Cardiac septum (tissue), 1 donor: Measurements from ENCODE around the gene PDIA3. TPM values are rescaled to one million over a fixed set of nuclear protein-coding genes. Genes with fewer than 3 reads are reported as not detected.
"Not testable (repeated sequence)": the region's sequence is repeated elsewhere in the genome, so short reads cannot be mapped to it uniquely, and the experiment has no call there.

Experiments
- DNase-seq: peaks from one replicate; pipeline ENCODE4 v3.0.0-alpha.2; 2020; ENCODE audit warnings: low spot score
- intact Hi-C: fragments of 100-400 bp; cut with DNase I; formaldehyde crosslinking; loops from one replicate; pipeline ENCODE4 v1.14.0; 2022
- total RNA-seq: library from RNA; stranded (reverse); fragmentation: NEBNext Ultra II Directional; extraction: Animal tissue kit (Norgen Biotek cat#: 25700); gene quantifications from one replicate; pipeline ENCODE4 v1.2.1, GENCODE V29; 2021
- donor health status: DM: no; HTN: no; CAD: no.

Gene PDIA3
- total RNA-seq, 1 donor from 2014 or later: 176 TPM

DNA sequence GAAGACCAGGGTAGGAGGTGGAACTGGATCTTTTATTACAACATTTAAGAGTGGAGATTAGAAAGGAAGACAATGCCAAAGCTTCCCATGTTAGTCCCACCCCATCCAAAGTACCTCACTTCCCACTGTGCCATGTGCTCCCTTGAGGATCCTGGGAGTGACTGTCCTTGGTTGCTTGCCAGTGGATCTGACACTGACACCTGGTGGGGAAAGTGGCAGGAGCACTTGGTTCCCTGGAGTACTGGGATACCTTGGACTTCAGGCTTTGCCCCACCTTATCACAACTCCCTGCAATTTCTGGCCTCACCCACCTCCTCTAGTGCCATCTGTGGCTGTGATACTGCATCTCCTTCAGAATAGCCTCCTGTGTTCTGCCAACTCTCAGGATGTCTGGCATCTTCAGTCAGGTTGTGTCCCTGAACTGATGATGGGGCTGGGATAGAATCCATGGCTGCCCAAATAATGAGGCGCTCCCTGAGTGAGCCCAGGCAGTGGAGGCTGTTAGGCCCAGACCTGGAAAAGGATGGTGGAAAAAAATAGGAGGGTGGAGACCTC lies 29.2 kb downstream of the PDIA3 start:
- DNase-seq: no peak
- intact Hi-C loops: no loop called here

DNA sequence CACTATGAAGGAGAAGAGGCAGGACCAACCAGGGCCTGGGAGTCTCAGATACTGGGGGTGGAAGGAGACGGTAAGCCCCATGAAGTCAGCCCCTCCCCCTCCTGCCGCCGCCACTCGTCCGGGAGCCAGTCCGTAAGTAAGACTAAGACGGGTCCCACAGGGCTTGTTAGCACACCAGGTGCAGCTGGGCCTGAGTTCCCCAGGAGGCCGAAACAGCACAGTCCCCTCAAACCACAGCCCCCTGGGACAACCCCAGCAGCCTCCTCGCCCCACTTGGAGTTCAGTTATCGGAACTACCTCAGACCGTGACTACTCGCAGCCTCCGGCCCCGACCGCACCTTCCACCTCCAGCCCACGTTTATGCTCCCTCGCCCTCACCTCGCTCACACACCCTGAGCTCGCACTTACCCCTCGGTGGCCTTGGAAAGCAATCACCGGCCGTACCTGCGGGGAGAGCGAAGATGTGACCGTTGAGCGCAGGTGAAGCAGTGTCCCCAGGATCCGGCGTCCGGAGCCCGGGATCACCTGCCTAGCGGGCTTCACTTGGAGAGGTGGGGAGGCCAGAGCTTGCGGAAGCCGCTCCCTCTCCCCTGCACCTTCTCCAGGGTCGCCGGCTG lies 30.0 kb downstream of the PDIA3 start:
- DNase-seq: no peak
- intact Hi-C loops: no loop called here

DNA sequence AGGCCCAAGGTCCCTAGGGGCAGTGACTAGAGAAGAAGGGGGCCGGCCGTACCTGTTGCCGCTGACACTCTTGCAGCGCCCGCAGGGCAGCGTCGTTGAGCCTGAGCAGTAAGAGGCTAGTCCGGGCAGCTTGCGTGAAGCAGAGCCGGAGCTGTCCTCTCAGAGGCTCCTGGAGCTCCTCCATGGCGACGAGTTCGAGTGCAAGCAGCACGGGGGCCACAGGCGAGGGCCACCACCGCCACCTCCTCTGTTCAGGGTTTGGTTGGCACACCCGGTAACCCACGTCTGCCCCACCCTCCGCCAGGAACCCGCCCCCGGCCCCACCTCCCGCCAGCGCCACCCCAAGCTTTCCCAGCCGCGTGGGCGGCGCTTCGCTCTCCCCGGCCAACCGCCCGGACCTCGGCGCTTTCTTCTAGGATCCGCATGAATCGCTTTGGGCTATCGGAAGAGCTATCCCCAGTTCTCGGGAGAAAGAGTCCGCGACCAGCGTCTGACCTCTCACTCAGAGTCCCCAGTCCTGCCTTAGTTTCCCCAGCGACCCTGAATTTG lies 30.6 kb downstream of the PDIA3 start, which contains the start of gene ELL3:
ELL3 (minus strand) TSS at position 249 of the 549 bp plus-strand sequence; CDS start at position 184, 65 bp downstream.
- intact Hi-C loops: no loop called here
- DNase-seq: peak; percentile 92

DNA sequence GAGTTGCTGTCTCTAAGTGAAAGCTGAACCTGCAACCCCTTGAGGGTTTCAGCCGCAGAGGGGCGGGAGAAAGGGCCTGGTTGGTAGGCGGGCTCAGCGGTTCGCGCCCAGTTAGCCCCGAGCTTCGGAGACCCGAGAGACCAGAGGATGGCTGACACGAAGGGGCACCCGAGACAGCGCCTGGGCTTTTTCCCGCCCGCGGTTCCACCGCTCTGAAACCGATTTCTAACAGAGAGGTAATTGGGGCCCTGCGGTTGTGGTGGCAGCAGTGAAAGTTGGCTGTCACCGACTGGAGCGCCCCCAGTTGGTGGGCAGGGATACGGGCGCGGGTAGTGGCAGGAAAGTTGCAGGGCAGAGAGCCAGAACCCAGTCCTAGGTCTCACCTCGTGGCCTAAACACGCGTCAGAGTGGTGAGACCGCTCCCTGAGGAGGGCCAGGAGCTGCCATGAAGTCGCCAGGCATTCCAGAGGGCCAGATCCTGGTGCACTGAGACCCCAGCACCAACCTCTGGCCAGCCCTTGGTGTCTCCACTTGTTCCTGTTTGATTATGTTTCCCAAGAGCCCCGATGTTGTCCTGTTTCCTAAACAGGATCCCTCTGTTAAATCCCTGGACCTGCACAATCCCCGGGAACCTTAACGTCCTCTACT lies 31.2 kb downstream of the PDIA3 start:
- intact Hi-C loops: no loop called here
- peak; percentile 86 for DNase-seq

DNA sequence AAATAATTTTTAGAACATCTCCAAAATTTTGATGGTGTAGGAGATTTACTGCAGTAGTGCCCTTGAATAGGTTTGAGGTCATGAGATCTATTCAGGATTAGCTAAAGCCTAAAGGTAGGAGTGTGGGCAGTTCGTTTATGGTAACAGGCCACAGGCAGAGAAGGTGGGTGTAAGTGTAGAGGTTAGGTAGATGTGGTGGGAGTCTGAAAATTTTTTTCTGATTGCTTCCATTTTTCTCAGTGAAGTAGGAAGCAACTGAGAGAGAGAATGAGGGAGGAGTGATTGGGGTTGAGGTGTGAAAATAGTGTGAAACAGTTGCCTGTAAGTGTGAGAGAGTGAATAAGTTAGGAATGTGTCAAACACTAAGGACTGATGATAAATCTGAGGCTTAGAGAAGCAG lies 32.8 kb downstream of the PDIA3 start:
- intact Hi-C loops: no loop called here
- DNase-seq: no peak

DNA sequence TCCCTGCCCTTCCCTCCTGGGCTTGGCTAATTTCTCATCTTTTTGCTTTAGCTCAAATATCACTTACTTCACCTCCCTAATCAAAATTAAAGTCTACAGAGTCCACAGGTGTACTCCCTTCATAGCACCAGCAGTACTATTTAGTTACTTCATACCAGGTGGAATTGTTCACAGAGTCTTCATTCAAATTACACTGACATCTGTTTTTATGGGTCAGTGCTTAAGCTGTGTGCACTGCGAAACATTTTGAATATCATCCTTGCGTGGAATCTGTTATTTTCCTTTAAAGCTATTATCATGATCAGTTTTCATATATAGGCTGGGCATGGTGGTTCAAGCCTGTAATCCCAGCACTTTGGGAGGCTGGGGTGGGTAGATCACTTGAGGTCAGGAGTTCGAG lies 43.2 kb downstream of the PDIA3 start:
- no peak for DNase-seq
- intact Hi-C loops: no loop called here

DNA sequence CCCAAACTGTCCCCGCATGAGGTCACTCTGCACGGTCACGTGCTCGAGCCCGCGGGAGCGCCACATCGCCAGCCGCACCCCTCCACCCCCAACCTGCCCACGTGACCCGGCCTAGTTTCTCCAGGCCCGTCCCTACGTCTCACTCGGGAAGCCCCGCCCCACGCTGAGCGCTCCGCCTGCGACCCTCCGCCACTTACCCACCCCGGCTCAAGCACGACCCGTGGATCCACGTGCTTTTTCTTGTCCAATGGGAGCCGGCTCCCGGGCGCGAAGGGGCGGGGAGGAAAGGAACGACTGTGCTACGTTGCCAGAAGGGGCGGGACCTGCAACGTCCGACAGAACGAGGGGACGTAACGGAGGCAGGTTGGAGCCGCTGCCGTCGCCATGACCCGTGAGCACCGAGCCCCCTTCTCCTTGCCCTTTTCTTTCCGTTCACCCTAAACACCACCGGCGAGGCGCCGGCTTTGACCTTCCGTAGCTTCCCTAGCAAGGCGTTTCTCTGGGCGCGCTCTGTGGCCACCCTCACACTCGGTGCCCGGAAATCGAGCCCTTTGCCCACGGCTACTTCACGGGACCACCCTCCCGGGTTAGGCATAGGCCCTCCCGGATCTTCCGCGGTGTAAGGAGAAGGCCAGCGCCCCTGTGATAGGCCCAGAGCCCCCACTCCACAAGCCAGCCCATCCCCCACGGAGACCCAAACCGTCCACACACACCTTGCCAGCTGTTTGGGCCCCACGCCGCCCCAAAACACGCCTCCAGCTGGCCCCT lies 45.9 kb downstream of the PDIA3 start, which contains the start of gene SERF2:
SERF2 (plus strand) TSS at position 328 of the 768 bp plus-strand sequence; CDS start at position 385, 57 bp downstream.
- intact Hi-C loops: no loop called here
- peak; percentile 100 for DNase-seq

DNA sequence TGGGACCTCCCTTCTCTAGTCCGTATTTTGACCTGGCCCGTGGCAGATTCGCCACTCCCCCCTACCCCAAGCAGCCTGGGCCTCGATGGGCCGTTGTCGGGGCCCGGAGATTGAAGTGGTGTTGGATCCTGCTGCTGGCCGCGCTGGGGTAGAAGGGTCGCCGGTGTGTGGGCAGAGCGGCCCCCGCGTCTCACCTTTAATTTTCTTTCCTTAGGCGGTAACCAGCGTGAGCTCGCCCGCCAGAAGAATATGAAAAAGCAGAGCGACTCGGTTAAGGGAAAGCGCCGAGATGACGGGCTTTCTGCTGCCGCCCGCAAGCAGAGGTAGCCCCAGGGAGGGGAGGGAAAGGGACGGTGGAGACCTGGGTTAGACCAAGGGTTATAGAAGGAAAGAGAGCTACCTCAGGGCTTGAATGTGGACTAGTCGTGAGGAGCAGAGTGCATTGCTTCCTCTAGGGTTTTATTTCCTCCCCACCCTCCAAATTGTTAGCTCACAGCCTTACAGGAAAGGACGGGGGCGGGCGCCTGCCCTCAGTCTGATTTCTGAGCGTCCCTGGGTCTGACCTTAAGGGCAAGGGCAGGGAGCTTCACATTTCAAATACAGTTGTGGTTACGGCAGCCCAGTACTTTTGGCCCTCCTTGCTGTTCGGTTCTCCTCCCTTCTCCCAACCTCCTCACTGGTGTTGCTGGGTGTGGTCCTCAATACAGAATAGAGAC lies 46.7 kb downstream of the PDIA3 start:
- DNase-seq: no peak
- intact Hi-C loops: no loop called here

DNA sequence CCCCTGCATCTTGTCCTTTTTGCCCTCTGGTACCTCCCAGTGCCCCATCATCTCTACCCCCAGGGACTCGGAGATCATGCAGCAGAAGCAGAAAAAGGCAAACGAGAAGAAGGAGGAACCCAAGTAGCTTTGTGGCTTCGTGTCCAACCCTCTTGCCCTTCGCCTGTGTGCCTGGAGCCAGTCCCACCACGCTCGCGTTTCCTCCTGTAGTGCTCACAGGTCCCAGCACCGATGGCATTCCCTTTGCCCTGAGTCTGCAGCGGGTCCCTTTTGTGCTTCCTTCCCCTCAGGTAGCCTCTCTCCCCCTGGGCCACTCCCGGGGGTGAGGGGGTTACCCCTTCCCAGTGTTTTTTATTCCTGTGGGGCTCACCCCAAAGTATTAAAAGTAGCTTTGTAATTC lies 47.4 kb downstream of the PDIA3 start:
- intact Hi-C loops: no loop called here
- no peak for DNase-seq

DNA sequence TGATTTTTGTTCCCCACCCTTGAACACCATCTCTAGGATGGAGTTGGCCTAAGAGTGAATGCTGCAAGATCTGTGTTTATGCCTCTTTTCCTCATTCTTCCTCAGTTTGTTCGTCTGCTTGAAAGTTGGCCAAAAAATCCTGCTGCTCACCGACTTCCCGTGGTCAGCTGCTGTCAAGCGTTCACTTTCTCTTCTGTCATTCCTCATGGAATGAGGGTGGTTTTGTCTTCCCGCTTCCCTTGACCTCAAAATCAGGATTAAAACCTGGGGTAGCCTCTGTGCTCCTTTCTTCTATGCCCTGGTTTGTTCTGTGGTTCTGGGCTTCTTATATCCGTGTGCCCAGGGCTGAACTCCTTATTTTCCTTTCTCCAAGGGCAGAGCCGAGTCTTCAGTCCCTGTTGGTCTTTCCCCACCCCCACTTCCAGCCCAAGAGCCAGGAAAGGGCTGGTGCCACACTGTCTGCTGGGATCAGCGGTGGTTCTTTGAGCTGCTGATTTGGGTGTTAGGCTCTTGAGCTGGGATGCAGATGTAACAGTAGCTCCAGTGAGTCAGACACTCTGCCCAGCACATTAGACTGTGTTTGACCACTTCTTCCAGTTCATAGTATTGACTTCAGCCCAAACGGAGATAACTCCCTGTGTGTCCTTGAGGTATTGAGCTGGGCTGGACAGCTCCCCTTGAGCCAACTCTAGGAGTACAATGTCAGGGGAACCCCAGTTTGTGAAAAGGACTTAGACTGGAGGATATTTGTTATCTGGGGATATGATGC lies 48.2 kb downstream of the PDIA3 start:
- DNase-seq: no peak
- intact Hi-C loops: no loop called here

DNA sequence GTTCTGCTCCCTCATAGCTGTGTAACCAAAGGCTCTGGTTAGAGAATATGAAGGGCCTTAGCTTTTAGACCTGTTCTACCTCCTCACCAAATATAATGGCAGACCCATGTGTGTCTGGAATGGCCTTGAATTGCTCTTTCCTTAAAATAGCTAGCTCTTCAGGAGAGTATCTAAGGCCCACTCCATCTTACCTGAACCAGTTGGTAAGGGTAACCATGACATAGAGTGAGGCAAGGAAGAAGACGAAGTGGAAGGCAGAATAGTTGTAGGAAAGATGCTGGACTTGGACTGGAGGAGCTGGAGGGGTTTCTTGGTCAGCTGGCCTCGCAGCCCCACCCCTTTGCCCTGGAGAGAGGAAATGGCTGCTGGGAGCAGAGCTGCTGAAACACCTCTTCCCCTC lies 49.0 kb downstream of the PDIA3 start:
- intact Hi-C loops: no loop called here
- no peak for DNase-seq

DNA sequence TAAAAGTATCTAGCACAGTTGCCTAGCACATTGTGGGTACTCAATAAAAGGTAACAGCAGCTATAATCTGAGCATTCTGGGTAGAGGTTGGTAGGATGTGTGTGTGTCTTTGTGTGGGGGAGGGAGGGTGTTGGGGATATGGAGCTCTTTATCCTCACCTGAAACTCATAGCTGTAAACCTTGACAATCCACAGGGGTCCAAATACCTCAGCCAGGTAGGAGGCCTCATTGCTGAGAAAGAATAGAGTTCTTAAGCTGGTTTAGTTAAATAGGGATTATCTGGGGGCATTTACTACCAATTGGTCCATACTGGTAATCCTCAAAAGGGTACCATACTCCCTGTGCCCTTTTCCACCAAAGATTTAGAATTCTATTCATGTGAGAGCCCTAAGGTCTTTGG lies 49.8 kb downstream of the PDIA3 start:
- intact Hi-C loops: no loop called here

DNA sequence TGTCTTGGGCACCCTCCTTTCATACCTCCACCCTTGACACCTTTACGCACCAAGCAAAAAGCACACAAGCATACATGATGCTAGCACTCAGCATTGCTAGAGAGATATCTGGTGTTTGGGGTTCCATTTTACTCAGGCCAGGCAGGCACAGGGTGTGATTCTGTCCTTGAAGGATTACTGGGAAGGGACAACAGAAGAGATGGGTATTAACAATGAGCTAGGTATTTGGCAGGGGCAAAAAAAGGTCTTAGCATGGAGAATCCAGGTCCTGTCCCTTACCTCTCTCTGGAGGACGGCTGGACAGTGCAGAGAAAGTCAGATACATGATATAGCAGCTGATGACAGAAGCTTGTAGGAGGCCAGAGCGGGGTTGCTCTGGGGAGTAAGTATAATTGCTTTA lies 50.3 kb downstream of the PDIA3 start:
- DNase-seq: no peak
- intact Hi-C loops: no loop called here

More for the DNA sequence above, 49.8 kb downstream of the PDIA3 start:
- DNase-seq: no peak

DNA sequence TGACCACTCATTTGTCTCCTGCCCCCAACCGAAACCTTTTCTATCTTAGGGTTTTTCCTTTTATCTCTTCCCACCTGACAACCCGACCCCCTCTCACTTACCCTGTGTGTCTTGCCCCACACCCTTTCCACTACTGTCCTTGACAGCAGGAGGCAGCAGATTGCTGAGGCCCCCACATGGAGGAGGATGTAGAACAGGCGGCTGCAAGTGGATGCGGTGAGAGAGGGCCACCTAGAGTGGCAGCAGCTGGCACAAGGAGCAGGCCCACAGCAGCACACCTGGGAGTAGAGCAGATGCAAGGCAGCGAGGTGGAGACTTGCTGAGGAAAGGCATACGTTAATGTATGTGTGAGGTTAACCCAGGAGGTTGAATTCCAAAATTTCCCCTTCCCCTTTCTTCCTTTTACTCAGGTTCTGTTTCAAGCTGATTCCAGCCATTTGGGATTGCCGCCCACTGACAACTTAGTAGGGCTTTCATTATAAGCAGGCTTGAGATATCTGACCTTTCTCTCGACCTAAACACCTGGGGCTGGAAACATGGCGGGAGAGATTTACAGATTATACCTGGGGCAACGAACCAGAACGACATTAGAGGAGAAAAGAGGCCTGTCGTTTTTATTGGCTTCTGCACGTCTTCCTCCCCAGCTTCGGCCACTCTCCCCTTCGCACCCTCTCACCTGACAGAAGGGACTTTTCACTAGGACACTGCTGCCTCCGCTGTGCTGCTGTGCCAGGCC lies 53.1 kb downstream of the PDIA3 start:
- intact Hi-C loops: no loop called here
- DNase-seq: no peak

DNA sequence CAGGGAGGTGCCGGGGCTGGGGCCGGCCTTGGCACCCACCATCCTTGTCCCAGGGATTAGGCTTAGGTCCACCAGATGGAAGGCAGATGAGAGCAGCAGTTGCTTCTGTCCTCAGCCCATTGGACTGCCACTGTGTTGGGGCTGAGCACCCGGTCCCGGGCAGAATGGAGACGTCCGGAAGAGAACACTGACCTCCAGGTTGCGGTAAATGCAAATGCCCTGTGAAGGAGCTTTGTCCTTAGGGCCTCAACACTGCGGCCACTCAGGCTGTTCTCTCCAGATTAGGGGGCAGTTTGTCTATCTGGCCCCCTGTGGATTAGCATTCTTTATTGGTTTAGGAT lies 53.7 kb downstream of the PDIA3 start, which contains the start of gene SERINC4:
SERINC4 (minus strand) TSS at position 276 of the 341 bp plus-strand sequence; CDS start at position 42, 234 bp downstream.
- intact Hi-C loops: loop anchor here (2.0 kb wide), 1 partner anchor 25 kb away; the partner anchor contains the start of gene MFAP1
- DNase-seq: no peak

DNA sequence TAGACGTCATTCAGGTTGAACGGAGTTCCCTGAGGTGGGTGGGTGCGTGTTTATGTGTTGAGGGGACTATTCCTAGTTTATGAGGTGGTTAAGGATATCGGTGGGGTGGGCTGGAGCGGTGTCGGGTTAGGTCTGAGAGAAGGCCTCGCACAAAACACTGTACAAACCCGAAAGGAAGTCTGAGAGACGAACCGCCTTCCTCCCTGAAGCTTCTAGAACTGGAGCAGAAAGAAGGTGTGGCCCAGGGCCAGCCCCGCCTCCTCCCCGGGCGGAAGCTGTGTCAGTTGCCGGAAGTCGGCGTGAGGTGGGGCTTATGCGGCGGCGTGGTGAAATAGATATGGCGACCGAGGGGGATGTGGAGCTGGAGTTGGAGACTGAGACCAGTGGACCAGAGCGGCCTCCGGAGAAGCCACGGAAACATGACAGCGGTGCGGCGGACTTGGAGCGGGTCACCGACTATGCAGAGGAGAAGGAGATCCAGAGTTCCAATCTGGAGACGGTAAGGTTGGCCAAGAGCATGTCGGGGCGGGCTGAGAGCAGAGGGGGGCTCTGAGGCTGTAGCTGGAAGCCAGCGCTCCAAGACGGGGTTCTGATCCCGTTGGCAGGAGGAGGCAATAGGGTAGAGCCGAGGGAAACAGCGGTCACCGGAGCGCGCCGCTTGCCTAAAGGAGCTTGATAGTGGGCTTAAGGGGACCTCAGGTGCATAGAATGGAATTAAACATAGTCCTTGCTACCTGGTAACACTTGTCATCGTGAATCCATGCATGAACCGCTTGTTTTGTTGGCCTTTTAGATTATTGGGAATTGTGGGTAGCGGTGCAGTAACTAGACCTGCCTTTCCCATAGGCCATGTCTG lies 54.3 kb downstream of the PDIA3 start, which contains the start of gene HYPK:
HYPK (plus strand) TSS at position 314 of the 856 bp plus-strand sequence; CDS start at position 338, 24 bp downstream.
- DNase-seq: peak; percentile 97
- intact Hi-C loops: loop anchor here (2.0 kb wide), 1 partner anchor 24 kb away; the partner anchor contains the start of gene MFAP1

DNA sequence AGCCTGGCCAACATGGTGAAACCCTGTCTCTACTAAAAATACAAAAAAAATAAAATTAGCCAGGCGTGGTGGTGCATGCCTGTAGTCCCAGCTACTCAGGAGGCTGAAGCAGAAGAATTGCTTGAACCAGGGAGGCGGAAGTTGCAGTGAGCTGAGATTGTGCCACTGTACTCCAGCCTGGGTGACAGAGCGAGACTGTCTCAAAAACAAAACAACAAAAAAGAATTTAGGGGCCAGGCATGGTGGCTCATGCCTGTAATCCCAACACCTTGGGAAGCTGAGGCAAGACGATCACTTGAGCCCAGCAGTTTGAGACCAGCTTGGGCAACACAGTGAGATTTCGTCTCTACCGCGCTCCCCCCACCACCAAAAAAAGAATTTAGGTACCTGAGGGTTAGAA lies 56.4 kb downstream of the PDIA3 start:
- intact Hi-C loops, DNase-seq: not testable (repeated sequence)
